ENCODE results near the gene GET4. TPM values are rescaled to one million over a fixed set of nuclear protein-coding genes. Genes with fewer than 3 reads are reported as not detected.

Gene GET4
- total and polyA plus RNA-seq, 2 of the 8 experiments (the other 6 are each of a cell fraction or from before 2014, with no cell fraction given) = 56.7 to 74.1 TPM

DNA sequence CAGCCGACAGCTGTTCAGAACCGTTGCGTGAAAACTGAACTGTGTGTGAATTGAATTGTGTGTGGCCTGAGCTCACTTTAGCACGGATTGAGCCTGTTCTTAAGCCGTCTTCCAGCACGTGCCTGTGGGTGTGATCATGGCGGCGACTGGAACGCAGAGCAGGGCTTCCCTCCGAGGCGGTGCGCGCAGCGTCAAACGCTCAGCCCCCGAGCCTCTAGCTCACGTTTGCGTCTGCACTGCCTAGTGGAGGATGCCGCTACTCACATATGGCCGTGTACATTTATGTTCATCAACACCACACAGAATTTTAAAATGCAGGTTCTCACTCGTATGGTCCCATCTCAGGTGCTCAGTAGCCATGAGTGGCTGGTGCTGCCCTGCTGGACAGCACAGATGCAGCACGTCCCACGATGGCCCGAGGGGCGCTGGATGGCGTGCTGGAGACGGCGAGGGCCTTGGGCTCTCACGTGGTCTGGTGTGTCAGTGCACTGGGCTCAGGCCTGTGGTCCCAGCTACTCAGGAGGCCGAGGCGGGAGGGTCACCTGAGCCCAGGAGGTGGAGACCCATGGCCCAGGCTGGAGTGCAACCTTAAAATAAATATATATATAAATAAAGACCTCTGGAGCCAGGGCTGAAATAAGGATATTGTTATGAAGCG lies 22.1 kb upstream of the GET4 start:
- Histone ChIP-seq H3K4me1 (replicated peaks in 1 of 4; ENCODE audit: control insufficient read depth in 3 of 4, insufficient read depth in 4 of 4, low read length in 3 of 4) (no peaks in the 10 kb centered on the region), H3K4me2 (ENCODE audit: insufficient read depth in 1 of 2, low read depth in 2 of 2, low read length in 2 of 2) (no peak overlapping the region), H3K79me1 (ENCODE audit: low read depth, low read length) (peaks cover under 1% of the 10 kb centered on the region; the same call in 1 of the 2 replicates), H3K4ac (replicated peaks; ENCODE audit: insufficient read length, low read depth, low read length) (no peak overlapping the region), H3K79me2 (ENCODE audit: control insufficient read depth in 1 of 2, insufficient read depth in 2 of 2, low read length in 2 of 2) (peaks cover 0 to 12% of the 10 kb centered on the region in 2 experiments; a peak in 1 of 4 replicates), H3K27ac (ENCODE audit: low read depth, low read length) (no peak overlapping the region), H4K20me1 (replicated peaks in 1 of 2; ENCODE audit: control insufficient read depth in 1 of 2, insufficient read depth in 2 of 2, low read length in 2 of 2) (peaks cover 3 to 30% of the 10 kb centered on the region in 2 experiments), H3K9me3 (ENCODE audit: insufficient read depth in 2 of 2, low read depth in 1 of 2, low read length in 1 of 2) (no peaks in the 10 kb centered on the region), H2BK12ac (ENCODE audit: low read depth, low read length) (no peak overlapping the region), H3K4me3 (ENCODE audit: extremely low read depth in 1 of 4, insufficient read depth in 2 of 4, low read depth in 3 of 4, low read length in 4 of 4) (no peak overlapping the region), H3K9ac (replicated peaks in 1 of 4; ENCODE audit: extremely low read depth in 1 of 4, low read depth in 3 of 4, low read length in 3 of 4) (no peak overlapping the region; a peak in 1 of 7 replicates), H3K18ac (ENCODE audit: extremely low read depth, low read length) (no peak overlapping the region), H2AK5ac (ENCODE audit: low read depth, low read length) (no peak overlapping the region), H3K56ac (replicated peaks; ENCODE audit: insufficient read length, low read depth, low read length) (peak overlapping the region; percentile 59), H2AFZ (ENCODE audit: low read length) (no peak overlapping the region), H4K91ac (replicated peaks; ENCODE audit: insufficient read length, low read length) (no peak overlapping the region), H3K23ac (ENCODE audit: insufficient read length) (no peak overlapping the region), H4K5ac (ENCODE audit: insufficient read length, low read depth, low read length) (no peak overlapping the region), H3K27me3 (replicated peaks in 1 of 4; ENCODE audit: control insufficient read depth in 3 of 4, extremely low read depth in 1 of 4, insufficient read depth in 3 of 4, low read length in 3 of 4) (no peaks in the 10 kb centered on the region), H2BK5ac (ENCODE audit: low read depth, low read length) (no peak overlapping the region), H2BK120ac (replicated peaks; ENCODE audit: low read depth, low read length) (no peak overlapping the region), H3K23me2 (ENCODE audit: low read depth, low read length) (no peaks in the 10 kb centered on the region), H4K8ac (ENCODE audit: extremely low read depth, insufficient read depth, low read length) (no peak overlapping the region), H3K14ac (ENCODE audit: insufficient read length) (no peak overlapping the region), H2BK15ac (ENCODE audit: low read length) (no peak overlapping the region), H3K36me3 (ENCODE audit: control insufficient read depth in 2 of 4, insufficient read depth in 4 of 4, low read length in 3 of 4) (peaks cover 19 to 64% (median 52%) of the 10 kb centered on the region in 4 experiments), H2BK20ac (ENCODE audit: low read length) (no peak overlapping the region)
- TF ChIP-seq HDAC6 (IDR thresholded peaks at IDR 0.05; ENCODE audit: low read depth, low read length) (no peak), KDM5A (IDR thresholded peaks at IDR 0.05; ENCODE audit: low read length) (no peak), PHF8 (conservative IDR thresholded peaks at IDR 0.05; ENCODE audit: low read depth, low read length) (no peak), JUN (IDR thresholded peaks at IDR 0.05; ENCODE audit: low read depth, low read length) (no peak)
- TF ChIP-seq, protein P1, sequence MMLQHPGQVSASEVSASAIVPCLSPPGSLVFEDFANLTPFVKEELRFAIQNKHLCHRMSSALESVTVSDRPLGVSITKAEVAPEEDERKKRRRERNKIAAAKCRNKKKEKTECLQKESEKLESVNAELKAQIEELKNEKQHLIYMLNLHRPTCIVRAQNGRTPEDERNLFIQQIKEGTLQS (IDR thresholded peaks at IDR 0.05; ENCODE audit: insufficient read depth, low read depth, low read length) = no peak
- 96% methylated on average over 32 of the region's 32 CpGs; no CpG with 5 or more reads in 1 of the 2 experiments for WGBS, 2 experiments (ENCODE audit: extremely low coverage in 1 of 2, insufficient coverage in 1 of 2, insufficient read length in 1 of 2, insufficient replicate concordance in 2 of 2, low coverage in 1 of 2, low lambda C conversion rate in 2 of 2, missing lambda C conversion rate in 1 of 2)
- ChIA-PET POLR2A (ENCODE audit: partially characterized antibody) (interaction anchor here (1.4 kb wide), 1 partner anchor 13 kb away, joined by 3 read pairs; no protein-coding TSS in a partner anchor), CTCF (ENCODE audit: partially characterized antibody) (interaction anchor here (1.0 to 1.7 kb wide), 5 partner anchors 10 to 85 kb away, joined by 3 to 5 read pairs (median 4); no protein-coding TSS in a partner anchor)
- DNase-seq (ENCODE audit: low read depth in 1 of 2, low spot score in 2 of 2) (no peak), FAIRE-seq (no peak)

Data from H1 (cell line).